Skeletal muscle satellite cell (primary cell): Measurements from ENCODE around the gene XYLT1.

Experiments used
- H3K27me3 ChIP-seq: 2 replicates; pipeline ENCODE4 v1.7.0; 2013; ENCODE audit warnings: low read length; ENCODE audit not compliant: control insufficient read depth, insufficient read depth
- H3K36me3 ChIP-seq: 2 replicates; pipeline ENCODE4 v1.7.0; 2013; ENCODE audit warnings: mild to moderate bottlenecking, control low read depth, low read length; ENCODE audit not compliant: insufficient read depth
- H3K4me1 ChIP-seq: 2 replicates; pipeline ENCODE4 v1.7.0; 2013; ENCODE audit warnings: low read length; ENCODE audit not compliant: control insufficient read depth, insufficient read depth
- H3K4me2 ChIP-seq: 2 replicates; pipeline ENCODE4 v1.7.0; 2013; ENCODE audit warnings: mild to moderate bottlenecking, low read length
- H3K4me3 ChIP-seq: 2 replicates; pipeline ENCODE4 v1.7.0; 2013; ENCODE audit warnings: low read length
- H3K9ac ChIP-seq: 2 replicates; pipeline ENCODE4 v1.7.0; 2013; ENCODE audit warnings: mild to moderate bottlenecking, low read depth, low read length, moderate library complexity
- H3K9me3 ChIP-seq: replicated peaks from 2 replicates; pipeline ENCODE4 v1.7.0; 2013; ENCODE audit warnings: mild to moderate bottlenecking, control low read depth, low read length

Gene XYLT1

DNA sequence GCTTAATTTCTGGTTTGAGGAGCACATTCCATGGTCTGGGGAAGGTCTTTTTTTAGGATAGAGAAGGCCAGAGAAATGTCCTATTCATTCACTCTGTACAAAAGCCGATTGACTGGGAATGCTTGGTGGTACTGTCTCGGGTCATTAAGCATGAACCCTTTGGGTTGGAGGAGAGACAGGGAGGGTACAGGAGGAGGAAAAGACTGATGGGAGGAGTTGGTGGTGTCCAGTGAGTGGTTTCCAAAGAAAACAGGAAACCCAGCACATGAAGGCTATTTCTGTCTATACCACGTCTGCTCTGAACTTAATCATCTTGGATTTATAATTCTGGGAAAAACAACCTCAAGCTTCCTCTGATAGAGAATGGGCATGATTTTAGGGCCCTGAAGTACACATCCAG, 111.9 kb downstream of the XYLT1 start:
- Histone ChIP-seq H3K27me3 (no peaks in the 10 kb centered on the region), H3K9me3 (no peaks in the 10 kb centered on the region), H3K9ac (peak overlapping the region; percentile 19), H3K4me2 (peak overlapping the region; percentile 60), H3K4me3 (peak overlapping the region; percentile 40), H3K36me3 (no peaks in the 10 kb centered on the region), H3K4me1 (peaks cover 43% of the 10 kb centered on the region)

DNA sequence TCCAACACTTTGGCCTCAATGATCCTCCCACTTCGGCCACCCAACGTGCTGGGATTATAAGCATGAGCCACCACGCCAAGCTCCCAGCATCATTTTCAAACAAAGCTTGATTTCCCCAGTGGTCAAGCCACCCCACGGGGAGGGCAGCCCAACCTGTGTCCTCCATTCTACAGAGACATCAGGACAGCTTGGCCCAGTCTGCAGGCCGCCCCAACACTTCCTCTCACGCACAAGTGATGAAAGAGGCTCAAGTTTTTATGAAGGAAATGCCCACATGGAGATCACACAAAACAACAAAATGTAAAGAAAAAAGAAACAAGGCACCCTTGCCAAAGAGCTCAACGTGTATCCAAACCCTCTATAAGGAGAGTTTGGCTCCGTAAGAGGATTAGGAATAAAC, 112.4 kb downstream of the XYLT1 start:
- Histone ChIP-seq H3K9ac (no peak overlapping the region), H3K4me2 (no peak overlapping the region), H3K27me3 (no peaks in the 10 kb centered on the region), H3K9me3 (no peaks in the 10 kb centered on the region), H3K36me3 (no peaks in the 10 kb centered on the region), H3K4me1 (peaks cover 42% of the 10 kb centered on the region), H3K4me3 (no peak overlapping the region)

DNA sequence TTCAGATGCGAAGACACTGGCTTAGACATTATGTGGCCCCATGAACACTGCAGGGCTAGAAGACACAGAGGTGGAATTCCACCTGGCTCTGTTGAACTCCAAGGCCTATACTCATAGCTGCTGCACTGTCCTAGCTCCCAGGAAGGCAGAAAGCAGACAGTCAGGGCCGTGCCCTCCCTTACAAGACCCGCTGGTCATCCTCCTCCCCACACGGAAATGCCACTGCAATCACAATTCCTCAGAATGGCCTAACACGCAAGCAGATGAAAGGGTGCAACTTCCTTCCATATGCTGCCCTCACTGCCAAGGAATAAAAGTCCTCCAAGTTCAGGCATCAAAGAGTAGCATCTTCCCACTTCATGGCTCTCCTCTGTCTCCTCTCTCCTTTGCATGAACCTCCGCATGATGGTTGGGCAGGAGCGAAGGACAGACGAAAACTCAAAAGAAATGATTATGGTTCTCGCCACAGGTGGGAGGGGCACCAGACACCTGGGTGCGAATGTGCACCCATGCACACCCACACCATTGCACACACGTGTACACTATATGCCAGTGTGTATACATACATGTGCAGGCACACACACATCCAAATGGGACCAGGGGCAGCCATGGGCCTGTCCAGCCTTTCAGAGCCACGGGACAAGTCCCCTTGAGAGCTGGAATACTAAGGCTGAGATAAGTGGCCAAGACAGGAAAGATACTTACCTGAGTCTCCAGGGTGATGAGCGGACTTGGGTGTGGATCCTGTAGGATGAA, 113.3 kb downstream of the XYLT1 start:
- Histone ChIP-seq H3K9ac (no peak overlapping the region), H3K9me3 (no peaks in the 10 kb centered on the region), H3K4me3 (no peak overlapping the region), H3K4me1 (peaks cover 42% of the 10 kb centered on the region), H3K27me3 (no peaks in the 10 kb centered on the region), H3K4me2 (no peak overlapping the region), H3K36me3 (no peaks in the 10 kb centered on the region)

DNA sequence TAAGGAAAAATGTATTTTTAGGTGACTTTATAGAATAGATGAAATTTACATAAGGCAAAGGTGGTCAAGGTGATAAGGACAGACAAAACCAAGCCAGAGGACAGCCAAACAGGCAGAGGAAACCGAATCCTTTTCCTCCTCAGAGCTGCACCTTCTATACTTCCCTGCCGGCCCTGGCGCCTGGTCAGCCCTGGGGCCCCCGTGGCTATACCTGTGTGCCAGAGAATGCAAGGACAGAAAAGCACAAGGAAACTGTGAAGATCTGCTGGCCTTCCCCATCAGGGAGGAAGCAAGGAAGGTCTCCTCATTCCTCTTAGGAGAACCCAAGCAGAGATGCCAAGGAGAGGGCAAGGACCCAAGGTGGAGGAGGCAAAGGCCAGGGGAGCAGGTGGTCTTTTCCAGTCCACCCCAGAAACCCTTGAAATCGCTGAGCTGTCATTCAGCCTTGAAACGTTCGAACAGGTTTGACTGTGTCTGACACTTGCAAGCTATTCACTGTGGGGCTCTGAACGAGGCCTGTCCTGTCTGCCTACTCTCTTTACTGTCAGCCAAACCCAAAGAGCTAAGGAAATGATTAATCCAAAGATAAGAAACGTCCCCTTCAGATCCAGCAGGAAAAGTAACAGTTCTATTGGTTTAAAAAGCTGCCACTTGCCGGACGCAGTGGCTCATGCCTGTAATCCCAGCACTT, 114.4 kb downstream of the XYLT1 start:
- no peaks in the 10 kb centered on the region for H3K27me3 ChIP-seq

DNA sequence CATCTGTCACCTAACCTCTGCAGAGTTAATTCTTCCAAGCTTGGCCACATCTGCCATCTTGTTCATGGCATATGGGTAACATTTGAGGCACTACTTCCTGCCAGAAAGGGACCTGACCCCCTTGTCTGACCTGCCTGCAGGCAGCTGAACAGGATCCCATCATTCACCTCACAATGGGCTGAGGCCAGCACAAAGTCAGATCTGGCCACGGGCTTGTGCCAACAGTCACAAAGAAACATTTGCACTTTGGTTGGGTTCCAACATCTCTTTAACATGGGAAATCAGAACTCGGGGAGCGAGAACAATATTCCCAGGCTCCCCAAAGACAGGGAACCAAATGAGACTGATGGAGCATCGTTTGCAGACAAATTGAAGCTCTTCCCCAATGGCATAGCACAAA, 116.1 kb downstream of the XYLT1 start:
- H3K4me1 ChIP-seq = peaks cover 15% of the 10 kb centered on the region
- no peak overlapping the region for H3K9ac ChIP-seq
- H3K27me3 ChIP-seq = no peaks in the 10 kb centered on the region
- H3K4me3 ChIP-seq = no peak overlapping the region
- no peaks in the 10 kb centered on the region for H3K36me3 ChIP-seq
- no peaks in the 10 kb centered on the region for H3K9me3 ChIP-seq
- no peak overlapping the region for H3K4me2 ChIP-seq

More for the DNA sequence above, 114.4 kb downstream of the XYLT1 start:
- no peaks in the 10 kb centered on the region for H3K36me3 ChIP-seq
- H3K9me3 ChIP-seq = no peaks in the 10 kb centered on the region
- no peak overlapping the region for H3K4me2 ChIP-seq
- no peak overlapping the region for H3K9ac ChIP-seq
- peaks cover 32% of the 10 kb centered on the region for H3K4me1 ChIP-seq
- no peak overlapping the region for H3K4me3 ChIP-seq

DNA sequence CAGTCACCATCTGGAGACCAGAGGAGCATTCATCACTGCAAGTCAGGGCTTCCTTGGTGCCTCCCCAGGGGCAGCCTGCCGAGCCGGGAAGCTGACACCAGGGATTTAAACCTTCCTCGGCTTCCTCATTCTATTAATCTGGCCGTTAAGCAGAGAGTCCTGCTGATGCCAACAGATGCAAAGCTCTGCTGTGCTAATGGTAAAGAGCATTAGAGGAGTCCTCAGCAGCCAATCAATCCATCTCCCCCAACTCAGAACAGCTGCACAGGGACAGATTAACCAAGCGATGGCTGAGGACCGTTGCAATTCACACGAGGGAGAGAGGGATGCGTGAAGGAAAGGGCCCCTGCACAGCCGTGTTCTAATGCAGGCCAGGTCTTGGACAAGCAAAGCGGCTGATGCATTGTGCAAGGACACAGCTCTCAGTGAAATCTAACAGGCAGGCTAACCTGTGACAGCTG, 116.6 kb downstream of the XYLT1 start:
- Histone ChIP-seq H3K9me3 (no peaks in the 10 kb centered on the region), H3K36me3 (no peaks in the 10 kb centered on the region), H3K9ac (no peak overlapping the region), H3K4me1 (peaks cover 10% of the 10 kb centered on the region), H3K27me3 (no peaks in the 10 kb centered on the region), H3K4me2 (no peak overlapping the region), H3K4me3 (no peak overlapping the region)

DNA sequence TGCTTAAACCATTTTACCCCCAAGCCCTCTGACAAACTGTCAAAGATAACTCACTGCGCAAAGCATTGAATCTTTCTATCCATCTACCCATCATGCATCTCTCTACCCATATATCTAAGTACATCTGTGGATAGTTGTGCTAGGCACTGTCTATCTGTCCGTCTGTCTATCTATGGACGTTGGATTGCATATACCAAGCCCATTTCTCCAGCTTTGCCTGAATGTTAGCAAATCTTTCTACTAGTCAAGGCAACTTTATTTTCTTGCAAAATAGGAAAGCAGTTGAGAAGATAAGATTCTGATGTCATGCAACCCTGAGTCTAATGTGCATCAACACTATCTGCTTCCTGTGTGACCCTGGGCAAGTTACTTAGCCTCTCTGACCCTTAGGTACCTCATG, 117.2 kb downstream of the XYLT1 start:
- Histone ChIP-seq H3K4me2 (no peak overlapping the region), H3K4me3 (no peak overlapping the region), H3K9me3 (no peaks in the 10 kb centered on the region), H3K36me3 (no peaks in the 10 kb centered on the region), H3K9ac (no peak overlapping the region), H3K27me3 (no peaks in the 10 kb centered on the region), H3K4me1 (peaks cover 4% of the 10 kb centered on the region)

DNA sequence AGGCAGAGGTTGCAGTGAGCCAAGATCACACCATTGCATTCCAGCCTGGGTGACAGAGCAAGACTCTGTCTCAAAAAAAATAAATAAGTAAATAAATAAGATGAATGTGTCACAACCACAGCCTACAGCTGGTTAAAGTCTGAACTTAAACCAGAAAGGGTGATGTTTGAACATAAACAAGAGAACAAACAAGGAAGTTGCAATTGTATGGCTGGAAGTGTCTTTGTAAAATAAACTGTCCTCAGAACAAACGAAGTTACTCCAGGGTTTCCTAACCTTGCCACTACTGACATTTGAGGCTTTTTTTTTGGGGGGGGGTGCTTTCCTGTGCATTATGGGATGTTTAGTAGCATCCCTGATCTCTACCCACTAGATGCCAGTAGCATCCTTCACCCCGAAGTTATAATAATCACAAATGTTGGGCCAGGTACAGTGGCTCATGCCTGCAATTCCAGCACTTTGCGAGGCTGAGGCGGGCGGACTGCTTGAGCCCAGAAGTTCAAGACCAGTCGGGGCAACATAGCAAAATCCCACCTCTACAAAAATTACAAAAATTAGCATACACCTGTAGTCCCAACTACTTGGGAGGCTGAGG, 119.2 kb downstream of the XYLT1 start:
- Histone ChIP-seq H3K27me3 (no peaks in the 10 kb centered on the region), H3K4me2 (no peak overlapping the region), H3K36me3 (no peaks in the 10 kb centered on the region), H3K9ac (no peak overlapping the region), H3K4me3 (no peak overlapping the region), H3K9me3 (no peaks in the 10 kb centered on the region), H3K4me1 (no peaks in the 10 kb centered on the region)

DNA sequence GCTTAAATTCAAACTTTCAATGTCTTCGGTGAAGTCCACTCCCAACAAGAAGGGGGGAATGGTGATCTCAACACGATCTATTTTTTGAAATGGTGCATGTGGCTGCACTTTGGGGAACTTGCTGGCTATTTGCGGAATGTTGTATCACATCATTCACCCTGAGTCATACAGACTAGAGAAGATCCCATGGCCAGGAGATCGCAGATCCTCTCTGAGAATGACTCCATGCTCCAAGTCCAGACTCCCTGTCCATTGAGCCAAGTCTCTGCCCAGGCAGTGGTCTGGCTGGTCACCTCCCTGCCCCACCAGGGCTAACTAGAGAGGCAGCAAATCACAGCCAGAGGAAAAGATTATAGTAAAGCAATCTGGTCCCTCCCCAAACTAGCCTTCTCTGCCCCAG, 120.6 kb downstream of the XYLT1 start:
- Histone ChIP-seq H3K36me3 (no peaks in the 10 kb centered on the region), H3K4me3 (no peak overlapping the region), H3K27me3 (no peaks in the 10 kb centered on the region), H3K4me1 (no peaks in the 10 kb centered on the region), H3K9me3 (no peaks in the 10 kb centered on the region), H3K4me2 (no peak overlapping the region), H3K9ac (no peak overlapping the region)

DNA sequence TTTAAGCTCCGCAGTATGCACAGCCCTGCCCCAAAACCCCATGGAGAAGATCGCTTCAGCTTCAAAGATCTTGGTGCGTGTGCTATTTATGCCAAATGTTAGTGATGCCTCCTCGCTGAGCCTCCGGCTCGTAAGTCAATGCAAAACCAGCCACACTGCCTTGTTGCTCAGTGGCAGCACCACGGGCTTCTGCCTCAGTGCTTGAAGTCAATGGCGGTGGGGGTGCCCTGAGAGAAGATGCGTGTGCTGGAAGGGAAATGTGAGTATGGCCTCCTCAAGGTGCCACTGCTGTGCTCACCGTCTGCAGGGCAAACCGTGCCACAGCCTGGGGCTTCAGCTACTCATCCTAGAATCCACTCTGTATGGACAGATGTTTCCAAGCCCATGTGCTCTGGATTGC, 121.9 kb downstream of the XYLT1 start:
- no peaks in the 10 kb centered on the region for H3K27me3 ChIP-seq
- H3K4me1 ChIP-seq = no peaks in the 10 kb centered on the region
- no peak overlapping the region for H3K4me3 ChIP-seq
- no peak overlapping the region for H3K9ac ChIP-seq
- H3K9me3 ChIP-seq = no peaks in the 10 kb centered on the region
- H3K36me3 ChIP-seq = no peaks in the 10 kb centered on the region
- no peak overlapping the region for H3K4me2 ChIP-seq

DNA sequence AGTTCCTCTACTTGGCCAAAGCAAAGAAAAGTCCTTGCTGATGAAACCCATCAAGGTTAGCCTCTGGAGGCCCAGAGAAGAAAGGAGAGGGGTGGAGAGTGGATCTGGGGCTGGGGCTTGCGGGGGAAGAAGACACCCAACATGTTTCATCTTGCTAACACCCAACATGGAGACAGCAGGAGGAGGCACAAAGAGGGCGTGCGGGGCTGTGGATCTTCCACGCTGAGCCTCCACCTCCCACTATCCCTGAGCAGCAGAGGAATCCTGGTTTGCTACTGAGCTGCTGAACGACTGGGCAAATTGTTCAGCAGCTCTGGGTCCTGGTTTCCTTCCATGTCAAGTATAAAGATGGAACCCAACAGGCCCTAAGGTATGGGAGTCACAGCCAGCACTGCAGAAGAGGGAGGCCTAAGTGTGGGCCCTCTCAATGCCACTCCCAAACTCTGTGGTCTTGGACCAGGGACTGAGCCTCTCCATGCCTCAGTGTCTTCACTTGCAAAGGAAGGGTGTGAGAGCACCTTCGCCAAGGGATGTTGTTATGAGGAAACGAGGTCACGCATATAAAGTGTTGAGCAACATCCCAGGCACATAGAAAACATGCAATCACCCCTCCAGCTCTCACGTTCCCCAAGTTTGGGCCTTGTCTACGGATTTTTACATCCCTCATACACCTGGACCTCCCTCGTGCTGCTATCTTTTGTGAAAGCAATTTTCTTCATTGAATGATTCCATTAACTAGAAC, 122.5 kb downstream of the XYLT1 start:
- Histone ChIP-seq H3K4me1 (no peaks in the 10 kb centered on the region), H3K9ac (no peak overlapping the region), H3K4me2 (no peak overlapping the region), H3K36me3 (no peaks in the 10 kb centered on the region), H3K9me3 (no peaks in the 10 kb centered on the region), H3K4me3 (no peak overlapping the region), H3K27me3 (no peaks in the 10 kb centered on the region)
